A673 (cell line): Measurements from ENCODE around the gene KHDC1L. TPM values are rescaled to one million over a fixed set of nuclear protein-coding genes. Genes with fewer than 3 reads are reported as not detected.

Experiments
- BruUV-seq: library from RNA; stranded (reverse); fragments of 400-500 nt; replicated peaks from 2 replicates; lab custom pipeline; 2021; lab: Mats Ljungman, UMichigan
- CTCF ChIA-PET: fragments of 300-600 bp; sonication (Branson Sonifier 250); formaldehyde crosslinking; loops from one replicate; lab custom pipeline; 2022; ENCODE audit warnings: antibody characterized with exemption; lab: Charles Lee
- POLR2A ChIA-PET: fragments of 300-600 bp; sonication (Branson Sonifier 250); formaldehyde crosslinking; loops from one replicate; lab custom pipeline; 2022; ENCODE audit warnings: antibody characterized with exemption; ENCODE audit not compliant: low non-redundant PET; lab: Charles Lee
- DNase-seq: peaks from one replicate; pipeline ENCODE4 v3.0.0-alpha.2; 2015; ENCODE audit warnings: low spot score
- H3K27ac ChIP-seq: fragments of 200-600 bp; sonication (generic); 2 replicates; pipeline ENCODE4 v1.5.1; 2016; ENCODE audit warnings: mixed run types, low read depth, mild to moderate bottlenecking, mixed read lengths, antibody characterized with exemption, low read length; ENCODE audit not compliant: poor library complexity, severe bottlenecking
- H3K27me3 ChIP-seq: fragments of 200-600 bp; sonication (generic); replicated peaks from 2 replicates; pipeline ENCODE4 v1.6.1; 2017; ENCODE audit warnings: mixed run types, low read depth, mild to moderate bottlenecking, mixed read lengths, antibody characterized with exemption, low read length; ENCODE audit not compliant: insufficient read depth, poor library complexity
- H3K36me3 ChIP-seq: fragments of 200-600 bp; sonication (generic); 2 replicates; pipeline ENCODE4 v1.6.1; 2016; ENCODE audit warnings: mixed run types, mild to moderate bottlenecking, mixed read lengths, antibody characterized with exemption, low read length; ENCODE audit not compliant: insufficient read depth, poor library complexity, severe bottlenecking
- H3K4me1 ChIP-seq: fragments of 200-600 bp; sonication (generic); 2 replicates; pipeline ENCODE4 v1.6.1; 2017; ENCODE audit warnings: mixed run types, mild to moderate bottlenecking, mixed read lengths, antibody characterized with exemption, low read length; ENCODE audit not compliant: insufficient read depth, poor library complexity, severe bottlenecking
- H3K4me3 ChIP-seq: fragments of 200-600 bp; sonication (generic); 2 replicates; pipeline ENCODE4 v1.5.1; 2016; ENCODE audit warnings: low read depth, mixed run types, mild to moderate bottlenecking, mixed read lengths, low read length; ENCODE audit not compliant: poor library complexity, severe bottlenecking
- H3K9me3 ChIP-seq: fragments of 200-600 bp; sonication (generic); 2 replicates; pipeline ENCODE4 v1.6.1; 2016; ENCODE audit warnings: mixed run types, low read depth, mild to moderate bottlenecking, mixed read lengths, antibody characterized with exemption, low read length; ENCODE audit not compliant: poor library complexity, severe bottlenecking
- EZH2 ChIP-seq: fragments of 200-600 bp; sonication (generic); IDR thresholded peaks from 2 replicates; pipeline ENCODE4 v1.6.1; 2017; ENCODE audit warnings: borderline replicate concordance, low read depth, mild to moderate bottlenecking, mixed read lengths, antibody characterized with exemption, low read length; ENCODE audit not compliant: poor library complexity, severe bottlenecking
- intact Hi-C: fragments of 100-400 bp; cut with micrococcal nuclease; formaldehyde crosslinking; loops from one replicate; pipeline ENCODE4 v1.10.0; 2022; ENCODE audit not compliant: unreplicated experiment
- total RNA-seq: library from RNA; stranded (reverse); gene quantifications from 2 replicates; pipeline ENCODE4 v1.2.3, GENCODE V29; 2021
- TF ChIP-seq, protein P1 (sequence below): fragments of 300-800, 200-600 bp; sonication (generic); conservative IDR thresholded peaks from 2 replicates; pipeline ENCODE4 v1.5.1; 2017; ENCODE audit warnings: low read depth, mild to moderate bottlenecking, antibody characterized with exemption, low read length, moderate library complexity, mixed read lengths

KHDC1L gene
- total RNA-seq, 1 experiment from 2014 or later = not detected

DNA sequence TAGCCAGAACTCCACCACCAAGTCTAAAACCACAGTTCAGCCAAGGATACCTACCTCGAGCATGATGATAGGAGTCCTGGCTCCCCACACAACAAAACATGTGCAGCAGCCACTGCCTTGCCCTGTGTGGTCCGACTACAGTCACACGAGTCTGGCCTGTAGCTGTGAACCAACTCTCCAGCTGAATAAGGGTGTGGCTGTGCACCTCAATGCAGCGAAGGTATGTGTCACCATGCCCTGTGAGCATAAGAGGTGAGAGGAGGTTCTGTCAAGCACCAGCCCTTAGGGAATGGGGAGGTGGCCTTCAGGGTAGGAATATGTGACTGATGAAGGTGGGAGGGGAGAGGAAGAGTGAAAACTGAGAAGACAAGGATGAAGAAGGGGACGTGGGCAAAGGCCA is 16.7 kb upstream of the KHDC1L start:
- Histone ChIP-seq H3K27ac (no peak overlapping the region), H3K4me1 (no peaks in the 10 kb centered on the region), H3K27me3 (no peaks in the 10 kb centered on the region), H3K9me3 (no peaks in the 10 kb centered on the region), H3K4me3 (no peak overlapping the region), H3K36me3 (no peaks in the 10 kb centered on the region)
- TF ChIP-seq, protein P1, sequence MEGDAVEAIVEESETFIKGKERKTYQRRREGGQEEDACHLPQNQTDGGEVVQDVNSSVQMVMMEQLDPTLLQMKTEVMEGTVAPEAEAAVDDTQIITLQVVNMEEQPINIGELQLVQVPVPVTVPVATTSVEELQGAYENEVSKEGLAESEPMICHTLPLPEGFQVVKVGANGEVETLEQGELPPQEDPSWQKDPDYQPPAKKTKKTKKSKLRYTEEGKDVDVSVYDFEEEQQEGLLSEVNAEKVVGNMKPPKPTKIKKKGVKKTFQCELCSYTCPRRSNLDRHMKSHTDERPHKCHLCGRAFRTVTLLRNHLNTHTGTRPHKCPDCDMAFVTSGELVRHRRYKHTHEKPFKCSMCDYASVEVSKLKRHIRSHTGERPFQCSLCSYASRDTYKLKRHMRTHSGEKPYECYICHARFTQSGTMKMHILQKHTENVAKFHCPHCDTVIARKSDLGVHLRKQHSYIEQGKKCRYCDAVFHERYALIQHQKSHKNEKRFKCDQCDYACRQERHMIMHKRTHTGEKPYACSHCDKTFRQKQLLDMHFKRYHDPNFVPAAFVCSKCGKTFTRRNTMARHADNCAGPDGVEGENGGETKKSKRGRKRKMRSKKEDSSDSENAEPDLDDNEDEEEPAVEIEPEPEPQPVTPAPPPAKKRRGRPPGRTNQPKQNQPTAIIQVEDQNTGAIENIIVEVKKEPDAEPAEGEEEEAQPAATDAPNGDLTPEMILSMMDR = no peak
- no peak for TF ChIP-seq EZH2
- POLR2A ChIA-PET = no interaction called here
- CTCF ChIA-PET = no interaction called here
- no peak for DNase-seq
- intact Hi-C loops = no loop called here
- no TSS peak for BruUV-seq

- H3K36me3 ChIP-seq = no peaks in the 10 kb centered on the region
- H3K9me3 ChIP-seq = no peaks in the 10 kb centered on the region
- H3K27ac ChIP-seq = no peak overlapping the region
- H3K4me1 ChIP-seq = no peaks in the 10 kb centered on the region
- ChIA-PET CTCF (no interaction called here), POLR2A (no interaction called here)
- intact Hi-C loops = no loop called here
- BruUV-seq = no TSS peak
- H3K4me3 ChIP-seq = no peak overlapping the region
- TF ChIP-seq, protein P1 = no peak
- TF ChIP-seq EZH2 = no peak
- no peak for DNase-seq
- no peaks in the 10 kb centered on the region for H3K27me3 ChIP-seq
Observed at GRCh38 chr6:73240730-73241129, 15.4 kb upstream of the KHDC1L start.

- no peak overlapping the region for H3K4me3 ChIP-seq
- ChIA-PET CTCF (no interaction called here), POLR2A (interaction anchor here (0.7 kb wide), 1 partner anchor 709 kb away, joined by 15 read pairs; no protein-coding TSS in a partner anchor)
- intact Hi-C loops = no loop called here
- DNase-seq = peak; percentile 10
- H3K9me3 ChIP-seq = no peaks in the 10 kb centered on the region
- no peak for TF ChIP-seq EZH2
- TF ChIP-seq, protein P1 = no peak
- no peaks in the 10 kb centered on the region for H3K4me1 ChIP-seq
- no peaks in the 10 kb centered on the region for H3K36me3 ChIP-seq
- H3K27me3 ChIP-seq = no peaks in the 10 kb centered on the region
- H3K27ac ChIP-seq = no peak overlapping the region
- BruUV-seq = no TSS peak
Observed at GRCh38 chr6:73236144-73236750, 11.0 kb upstream of the KHDC1L start.
